GM12878 (cell line): ENCODE measurements around the gene KCNG3. TPM values are rescaled to one million over a fixed set of nuclear protein-coding genes. Genes with fewer than 3 reads are reported as not detected.

Experiments used
- ATAC-seq: fragments of 200-7000 bp; cut with Tn5 transposase; 3 replicates; pipeline ENCODE4 v1.9.1; 2020; ENCODE audit warnings: mild to moderate bottlenecking, moderate library complexity
- BruUV-seq: library from RNA; stranded (reverse); fragments of 400-500 nt; replicated peaks from 2 replicates; lab custom pipeline; 2021; lab: Mats Ljungman, UMichigan
- CTCF ChIA-PET: fragments of 300-600 bp; sonication (Branson Sonifier 250); formaldehyde crosslinking; extraction: SDS; loops from one replicate; lab custom pipeline; 2021; ENCODE audit warnings: inconsistent platforms; lab: Yijun Ruan, JAX
- POLR2A ChIA-PET: fragments of 350-600 bp; formaldehyde crosslinking; extraction: SDS; loops from one replicate; lab custom pipeline; 2021; ENCODE audit warnings: inconsistent platforms; lab: Charles Lee
- RAD21 ChIA-PET: fragments of 300-600 bp; sonication (Branson Sonifier 250); formaldehyde crosslinking; loops from one replicate; lab custom pipeline; 2023; ENCODE audit warnings: antibody characterized with exemption; ENCODE audit not compliant: unreplicated experiment; lab: Charles Lee
- SMC1A ChIA-PET: fragments of 300-600 bp; sonication (Branson Sonifier 250); formaldehyde crosslinking; loops from one replicate; lab custom pipeline; 2023; ENCODE audit not compliant: unreplicated experiment, uncharacterized antibody; lab: Charles Lee
- DNase-seq: peaks from one replicate; pipeline ENCODE4 v3.0.0-alpha.2; 2011; ENCODE audit warnings: low read depth, low spot score
- FAIRE-seq: peaks from 3 replicates; lab custom pipeline; 2011; peaks lifted over from hg19 to GRCh38; lab: Jason Lieb, UNC
- H2AFZ ChIP-seq: 2 replicates; pipeline ENCODE4 v1.6.0; 2011; ENCODE audit warnings: low read depth, low read length, control low read depth; ENCODE audit not compliant: control insufficient read depth
- H3K27ac ChIP-seq: 2 replicates; pipeline ENCODE4 v1.5.1; 2011; ENCODE audit warnings: control low read depth; ENCODE audit not compliant: control insufficient read depth, insufficient read depth
- H3K27me3 ChIP-seq, 2 experiments: replicated peaks in 1 of 2; 2 replicates each; pipeline versions ENCODE4 v1.6.0 to v1.6.1; 2011; ENCODE audit warnings: low read length in 1 of 2; ENCODE audit not compliant: control insufficient read depth in 2 of 2, insufficient read depth in 2 of 2
- H3K36me3 ChIP-seq, 2 experiments: 2 replicates each; pipeline ENCODE4 v1.5.1; 2011; ENCODE audit warnings: low read length in 1 of 2; ENCODE audit not compliant: control insufficient read depth in 2 of 2, insufficient read depth in 2 of 2
- H3K4me1 ChIP-seq: 2 replicates; pipeline ENCODE4 v1.6.1; 2011; ENCODE audit warnings: mild to moderate bottlenecking, low read length, moderate library complexity, mixed read lengths; ENCODE audit not compliant: control insufficient read depth, insufficient read depth
- H3K4me2 ChIP-seq: 2 replicates; pipeline ENCODE4 v1.6.0; 2011; ENCODE audit warnings: control low read depth; ENCODE audit not compliant: control insufficient read depth, insufficient read depth
- H3K4me3 ChIP-seq: fragments of 200-600 bp; sonication (generic); 2 replicates; pipeline ENCODE4 v1.5.1; 2016
- H3K79me2 ChIP-seq: 2 replicates; pipeline ENCODE4 v1.6.0; 2011; ENCODE audit warnings: low read length; ENCODE audit not compliant: control insufficient read depth, insufficient read depth
- H3K9ac ChIP-seq: 2 replicates; pipeline ENCODE4 v1.8.0; 2011; ENCODE audit warnings: low read length, control low read depth, mixed read lengths; ENCODE audit not compliant: control insufficient read depth, insufficient read depth
- H3K9me3 ChIP-seq: replicated peaks from 3 replicates; pipeline ENCODE4 v1.5.1; 2011; ENCODE audit warnings: mild to moderate bottlenecking, low read length; ENCODE audit not compliant: control insufficient read depth, insufficient read depth
- H4K20me1 ChIP-seq: 2 replicates; pipeline ENCODE4 v1.6.0; 2011; ENCODE audit not compliant: control insufficient read depth, insufficient read depth
- BHLHE40 ChIP-seq, 2 experiments: fragments of 450-650 bp in 1 of 2; IDR thresholded peaks; 2 replicates each; pipeline ENCODE4 v1.6.1; 2011 to 2017; ENCODE audit warnings: low read depth in 2 of 2, borderline replicate concordance in 1 of 2, improper control_type of control experiment in 1 of 2, low read length in 1 of 2, mild to moderate bottlenecking in 1 of 2
- BMI1 ChIP-seq: fragments of 450-650 bp; IDR thresholded peaks from 2 replicates; pipeline ENCODE4 v1.6.1; 2016; ENCODE audit warnings: mild to moderate bottlenecking, moderate library complexity, borderline replicate concordance
- CBFB ChIP-seq: IDR thresholded peaks from 2 replicates; pipeline ENCODE4 v1.6.1; 2016; ENCODE audit warnings: antibody characterized with exemption, low read depth
- E2F8 ChIP-seq: fragments of 450-650 bp; IDR thresholded peaks from 2 replicates; pipeline ENCODE4 v1.6.1; 2018; ENCODE audit warnings: mild to moderate bottlenecking, low read depth, moderate library complexity; ENCODE audit not compliant: partially characterized antibody
- EP300 ChIP-seq, 2 experiments: fragments of 150-350 bp in 1 of 2; IDR thresholded peaks; 2 replicates each; pipeline ENCODE4 v1.6.1; 2011 to 2012; ENCODE audit warnings: low read depth in 2 of 2, low read length in 2 of 2, borderline replicate concordance in 1 of 2, improper control_type of control experiment in 1 of 2, inconsistent platforms in 1 of 2; ENCODE audit not compliant: control insufficient read depth in 1 of 2
- ETV6 ChIP-seq, 2 experiments: fragments of 450-650 bp in 1 of 2; IDR thresholded peaks in 1 of 2; conservative IDR thresholded peaks in 1 of 2; 2 replicates each; pipeline ENCODE4 v1.6.1; 2014; ENCODE audit warnings: antibody characterized with exemption in 1 of 2, borderline replicate concordance in 1 of 2, low read depth in 1 of 2, mild to moderate bottlenecking in 1 of 2, moderate library complexity in 1 of 2
- IRF5 ChIP-seq: fragments of 450-650 bp; IDR thresholded peaks from 2 replicates; pipeline ENCODE4 v1.6.1; 2017; ENCODE audit warnings: borderline replicate concordance
- RFX5 ChIP-seq: IDR thresholded peaks from 2 replicates; pipeline ENCODE4 v1.6.1; 2011; ENCODE audit warnings: low read depth, low read length, improper control_type of control experiment
- SUZ12 ChIP-seq: fragments of 200-600 bp; sonication (generic); IDR thresholded peaks from one replicate; pipeline ENCODE4 v1.6.1; 2018; ENCODE audit warnings: antibody characterized with exemption, mild to moderate bottlenecking; ENCODE audit not compliant: unreplicated experiment
- ZBTB40 ChIP-seq: fragments of 450-650 bp; IDR thresholded peaks from 2 replicates; pipeline ENCODE4 v1.6.1; 2016; ENCODE audit warnings: mild to moderate bottlenecking, moderate library complexity, borderline replicate concordance
- WGBS: methylation state at CpG from one replicate; pipeline ENCODE4 v1.1.6; 2016; ENCODE audit warnings: low lambda C conversion rate; ENCODE audit not compliant: insufficient replicate concordance, insufficient coverage; ENCODE audit errors: missing lambda C conversion rate; 5-methylcytosine and 5-hydroxymethylcytosine counted together
- in situ Hi-C: fragments of 300-500 bp; cut with MboI; formaldehyde crosslinking; loops from 9 replicates; pipeline ENCODE4 v1.14.3; 2018; ENCODE audit warnings: mixed read lengths
- intact Hi-C: fragments of 100-400 bp; cut with micrococcal nuclease; formaldehyde crosslinking; loops from one replicate; pipeline ENCODE4 v1.14.2; 2022; ENCODE audit not compliant: unreplicated experiment
- polyA plus RNA-seq, 11 experiments: library from polyadenylated mRNA; depleted of rRNA in 4 of 11; unstranded in 6 of 11; stranded (reverse) in 5 of 11; fragments of >200 nt; fragmentation: Nextera tagmentation in 4 of 11; fragmentation: Illumina TruSeq in 1 of 11; extraction: Ambion mirVana in 4 of 11; extraction: Trizol in 1 of 11; gene quantifications; 1 replicate in 1 of 11; 2 replicates in 10 of 11; pipeline versions ENCODE4 v1.2.1 to v1.2.3, GENCODE V29; 2011 to 2016; ENCODE audit warnings: inconsistent platforms in 2 of 11, missing spikeins in 2 of 11, low read depth in 1 of 11
- total RNA-seq, 4 experiments: library from RNA; depleted of rRNA in 3 of 4; stranded (reverse); fragments of >200 nt in 3 of 4; fragmentation: Illumina TruSeq in 1 of 4; extraction: Trizol in 1 of 4; gene quantifications; 2 replicates each; pipeline versions ENCODE4 v1.2.1 to v1.2.3, GENCODE V29; 2013 to 2021

The KCNG3 gene
- total and polyA plus RNA-seq, 10 of the 15 experiments (the other 5 are each of a cell fraction or from before 2014, with no cell fraction given) = 0.01 to 0.06 (median 0.04) TPM; not detected in 4

GRCh38 chr2:42463570-42463969 is 30.2 kb downstream of the KCNG3 start:
- Histone ChIP-seq H3K9me3 (no peaks in the 10 kb centered on the region), H3K4me3 (no peak overlapping the region), H4K20me1 (no peaks in the 10 kb centered on the region), H2AFZ (no peak overlapping the region), H3K9ac (no peak overlapping the region), H3K4me1 (no peaks in the 10 kb centered on the region), H3K27me3 (peaks cover 0 to 2% of the 10 kb centered on the region in 2 experiments; a peak in 1 of 4 replicates), H3K79me2 (no peaks in the 10 kb centered on the region), H3K36me3 (no peaks in the 10 kb centered on the region), H3K27ac (no peak overlapping the region), H3K4me2 (no peak overlapping the region)
- RAD21 ChIA-PET = no interaction called here
- CTCF ChIA-PET = no interaction called here
- ATAC-seq (no peak), DNase-seq (no peak), FAIRE-seq (no peak)
- BruUV-seq = no TSS peak
- SMC1A ChIA-PET = interaction anchor here (0.6 kb wide), 1 partner anchor 333 kb away, joined by 3 read pairs; no protein-coding TSS in a partner anchor
- intact Hi-C loops (no loop called here), in situ Hi-C loops (no loop called here)
- POLR2A ChIA-PET = no interaction called here
- TF ChIP-seq SUZ12 = no peak
- no peak for TF ChIP-seq IRF5
- no peak for TF ChIP-seq E2F8
- no peak for TF ChIP-seq RFX5
- no peak for TF ChIP-seq CBFB
- no peak for TF ChIP-seq ZBTB40
- no peak for TF ChIP-seq BMI1
- TF ChIP-seq ETV6 (conservative IDR thresholded peaks at IDR 0.05 in 1 of 2, IDR thresholded peaks at IDR 0.05 in 1 of 2; ENCODE audit: borderline replicate concordance in 1 of 2, low read depth in 1 of 2) = no peak
- no peak for TF ChIP-seq BHLHE40 (IDR thresholded peaks at IDR 0.05; ENCODE audit: borderline replicate concordance in 1 of 2, low read depth in 2 of 2, low read length in 1 of 2)
- TF ChIP-seq EP300 (IDR thresholded peaks at IDR 0.05; ENCODE audit: borderline replicate concordance in 1 of 2, control insufficient read depth in 1 of 2, low read depth in 2 of 2, low read length in 2 of 2) = no peak
- WGBS = 73% methylated on average over 6 of the region's 6 CpGs
